Colonic mucosa (tissue), 4 donors: ENCODE results near the gene CINP. TPM values are rescaled to one million over a fixed set of nuclear protein-coding genes. Genes with fewer than 3 reads are reported as not detected.
A peak's percentile ranks its signal among the peaks of the same experiment; 100 is the strongest.

Source experiments
- DNase-seq: peaks from one replicate; pipeline ENCODE4 v3.0.0-alpha.2; 2020
- H3K27ac ChIP-seq: fragments of 200-600 bp; one replicate; pipeline ENCODE4 v1.8.0; 2021
- H3K27me3 ChIP-seq: fragments of 200-600 bp; one replicate; pipeline ENCODE4 v1.8.0; 2021
- H3K36me3 ChIP-seq: fragments of 200-600 bp; one replicate; pipeline ENCODE4 v1.8.0; 2021
- H3K4me1 ChIP-seq: fragments of 200-600 bp; one replicate; pipeline ENCODE4 v1.8.0; 2021; ENCODE audit warnings: mild to moderate bottlenecking
- H3K4me3 ChIP-seq: fragments of 200-600 bp; one replicate; pipeline ENCODE4 v1.8.0; 2021
- H3K9ac ChIP-seq, 2 donors: one replicate each; pipeline ENCODE4 v1.7.0; 2013; ENCODE audit warnings: control low read depth in 2 of 2, low read depth in 2 of 2, low read length in 2 of 2
- H3K9me3 ChIP-seq: fragments of 200-600 bp; one replicate; pipeline ENCODE4 v1.8.0; 2021
- CTCF ChIP-seq: fragments of 200-600 bp; IDR thresholded peaks from one replicate; pipeline ENCODE4 v1.8.0; 2022; ENCODE audit warnings: antibody characterized with exemption, mild to moderate bottlenecking
- intact Hi-C: fragments of 100-400 bp; cut with DNase I; formaldehyde crosslinking; loops from one replicate; pipeline ENCODE4 v1.14.1; 2022
- total RNA-seq, 2 donors: library from RNA; stranded (reverse); fragmentation: NEBNext Ultra II Directional in 1 of 2; extraction: Animal tissue kit (Norgen Biotek cat#: 25700) in 1 of 2; gene quantifications; one replicate each; pipeline ENCODE4 v1.2.1, GENCODE V29; 2021
- donor health status: healthy.
- donor health status: DM: no; HTN: no; CAD: no.
- donor health status: DM: no; HTN: no; CAD: no.

The CINP gene
- total RNA-seq, 2 donors from 2014 or later, result 29.5 to 43.2 TPM

DNA sequence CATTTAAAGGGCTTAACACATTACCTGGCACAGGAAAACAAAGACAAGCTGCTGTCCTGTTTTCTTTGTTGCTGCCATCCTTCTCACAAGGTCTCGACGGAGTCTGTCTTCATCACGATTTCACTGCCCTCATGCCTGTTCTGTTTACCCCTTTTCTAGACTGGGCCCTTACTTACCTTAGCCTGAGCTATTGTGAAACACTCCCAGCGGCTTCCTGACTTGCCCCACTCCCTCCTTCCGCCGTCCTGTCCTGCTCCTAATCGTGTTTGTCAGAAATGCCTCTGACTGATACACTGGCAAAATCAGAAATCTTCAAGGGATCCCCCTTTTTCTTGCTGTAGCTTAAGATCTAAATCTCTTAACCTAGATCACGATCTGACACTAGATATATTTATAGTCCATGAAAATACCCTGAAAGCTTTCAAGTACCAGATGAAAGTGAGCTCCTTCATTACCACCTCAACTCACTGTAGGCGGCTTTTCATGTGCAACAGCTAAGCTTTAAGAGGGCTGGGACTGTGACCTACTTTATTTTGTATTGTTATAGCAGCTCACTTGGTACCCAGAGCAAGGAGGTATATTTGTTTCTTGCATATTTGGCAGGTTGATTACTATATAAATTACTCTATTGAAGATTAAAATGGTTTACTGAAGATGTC, 32.2 kb upstream of the CINP start:
- Histone ChIP-seq H3K9ac (no peak overlapping the region), H3K36me3 (no peaks in the 10 kb centered on the region), H3K27ac (no peak overlapping the region), H3K4me1 (no peaks in the 10 kb centered on the region), H3K4me3 (no peak overlapping the region), H3K27me3 (no peaks in the 10 kb centered on the region), H3K9me3 (no peaks in the 10 kb centered on the region)
- no peak for DNase-seq
- intact Hi-C loops, result no loop called here
- TF ChIP-seq CTCF, result no peak

GRCh38 chr14:102392506-102392905, 29.8 kb upstream of the CINP start:
- Histone ChIP-seq H3K9me3 (no peaks in the 10 kb centered on the region), H3K4me3 (no peak overlapping the region), H3K4me1 (no peaks in the 10 kb centered on the region), H3K36me3 (no peaks in the 10 kb centered on the region), H3K27me3 (no peaks in the 10 kb centered on the region), H3K27ac (no peak overlapping the region), H3K9ac (no peak overlapping the region)
- DNase-seq, result no peak
- intact Hi-C loops, result no loop called here
- no peak for TF ChIP-seq CTCF

DNA sequence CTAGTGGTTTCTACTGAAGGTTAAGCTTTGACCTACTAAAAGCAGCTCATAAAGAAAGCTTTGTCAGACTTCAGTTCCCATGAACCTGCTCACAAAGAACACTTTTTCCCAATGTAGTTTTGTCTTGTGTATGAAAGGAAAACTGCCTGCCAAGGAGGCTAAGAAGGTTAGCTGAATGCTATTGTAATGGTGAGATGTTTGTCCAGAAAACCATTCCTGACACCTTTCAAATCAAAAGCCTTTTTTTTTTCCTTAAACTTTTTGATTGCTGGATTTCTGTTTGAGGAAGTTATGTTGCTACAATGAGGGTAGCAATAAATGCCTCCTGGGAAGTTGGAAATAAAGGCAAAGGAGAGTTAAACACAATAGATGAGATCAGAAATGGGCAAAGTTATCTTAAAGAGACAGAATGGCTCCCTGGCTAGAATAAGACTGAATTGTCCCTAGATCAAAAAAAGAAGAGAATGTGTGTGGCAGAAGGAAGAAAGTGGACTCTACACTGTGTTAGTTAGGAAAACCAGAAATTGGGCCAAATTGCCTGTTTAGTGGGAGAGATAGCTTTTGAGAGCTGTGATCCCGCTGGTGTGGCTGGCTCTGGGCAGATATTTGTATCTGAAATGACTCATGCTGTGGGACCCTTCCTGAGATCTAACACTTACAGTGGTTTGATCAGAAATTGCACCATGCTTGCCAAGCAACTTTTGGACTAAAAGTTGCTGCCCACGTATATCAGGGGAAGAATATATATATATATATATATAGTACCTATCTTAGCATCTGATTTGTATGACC, 27.6 kb upstream of the CINP start:
- H3K27ac ChIP-seq, result peak overlapping the region; percentile 45
- DNase-seq, result no peak
- no peak overlapping the region for H3K4me3 ChIP-seq
- H3K27me3 ChIP-seq, result no peaks in the 10 kb centered on the region
- H3K9me3 ChIP-seq, result no peaks in the 10 kb centered on the region
- peak overlapping the region in 1 of 2 donors; percentile 15 for H3K9ac ChIP-seq
- TF ChIP-seq CTCF, result no peak
- no peaks in the 10 kb centered on the region for H3K36me3 ChIP-seq
- H3K4me1 ChIP-seq, result no peaks in the 10 kb centered on the region
- intact Hi-C loops, result no loop called here

GRCh38 chr14:102389246-102389645, 26.6 kb upstream of the CINP start:
- no peak for TF ChIP-seq CTCF
- peak overlapping the region; percentile 45 for H3K27ac ChIP-seq
- DNase-seq, result no peak
- peak overlapping the region in 1 of 2 donors; percentile 13 for H3K9ac ChIP-seq
- no peak overlapping the region for H3K4me3 ChIP-seq
- H3K9me3 ChIP-seq, result no peaks in the 10 kb centered on the region
- no peaks in the 10 kb centered on the region for H3K27me3 ChIP-seq
- no peaks in the 10 kb centered on the region for H3K4me1 ChIP-seq
- H3K36me3 ChIP-seq, result no peaks in the 10 kb centered on the region
- intact Hi-C loops, result no loop called here

DNA sequence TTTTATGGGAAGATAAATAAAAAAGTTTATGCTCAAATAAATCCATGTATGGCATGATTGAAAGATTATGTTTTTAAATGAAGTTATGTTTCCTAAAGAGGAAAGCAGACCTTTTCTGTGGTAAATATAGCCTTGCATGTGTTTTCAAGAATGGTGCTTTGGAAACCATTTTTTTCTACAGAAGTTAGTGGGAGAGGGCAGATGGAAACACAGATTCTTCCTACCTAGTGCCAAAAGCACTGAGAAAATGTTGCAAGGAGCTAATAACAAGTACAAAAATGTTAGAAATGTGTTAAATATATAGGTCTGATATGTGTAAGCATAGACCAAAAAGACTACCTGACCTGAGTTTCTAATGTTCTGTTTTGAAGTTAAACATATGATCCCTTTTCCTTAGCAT, 24.4 kb upstream of the CINP start:
- no peaks in the 10 kb centered on the region for H3K27me3 ChIP-seq
- H3K27ac ChIP-seq, result no peak overlapping the region
- intact Hi-C loops, result no loop called here
- no peak overlapping the region for H3K9ac ChIP-seq
- no peak for DNase-seq
- no peak for TF ChIP-seq CTCF
- no peaks in the 10 kb centered on the region for H3K9me3 ChIP-seq
- no peak overlapping the region for H3K4me3 ChIP-seq
- no peaks in the 10 kb centered on the region for H3K4me1 ChIP-seq
- no peaks in the 10 kb centered on the region for H3K36me3 ChIP-seq
